ENCODE results near the gene EMC8. TPM values are rescaled to one million over a fixed set of nuclear protein-coding genes. Genes with fewer than 3 reads are reported as not detected.

EMC8 gene
- total and polyA plus RNA-seq, 4 donors = 12.0 to 12.4 (median 12.2) TPM

DNA sequence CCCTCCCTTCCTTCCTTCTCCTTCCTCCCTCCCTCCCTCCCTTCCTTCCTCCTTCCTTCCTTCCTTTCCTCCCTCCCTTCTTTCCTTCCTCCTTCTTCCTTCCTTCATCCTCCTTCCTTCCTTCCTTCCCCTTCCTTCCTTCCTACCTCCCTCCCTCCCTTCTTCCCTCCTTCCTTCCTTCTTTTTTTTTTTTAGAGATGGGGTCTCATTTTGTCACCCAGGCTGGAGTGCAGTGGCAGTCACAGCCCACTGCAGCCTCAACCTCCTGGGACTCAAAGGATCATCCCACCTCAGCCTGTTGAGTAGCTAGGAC is 44.8 kb upstream of the EMC8 start:
- Histone ChIP-seq H3K9me3 (ENCODE audit: control insufficient read depth in 4 of 4, low read length in 3 of 4) (peaks cover 0 to 3% (median 0%) of the 10 kb centered on the region in 4 donors), H3K9ac (ENCODE audit: low read depth in 1 of 2, low read length in 2 of 2) (no peak overlapping the region), H3K27me3 (ENCODE audit: control insufficient read depth in 4 of 4, insufficient read depth in 4 of 4, low read length in 3 of 4) (no peaks in the 10 kb centered on the region), H3K4me3 (ENCODE audit: low read depth in 1 of 3, low read length in 3 of 3) (no peak overlapping the region), H3K4me1 (ENCODE audit: control insufficient read depth in 4 of 4, insufficient read depth in 4 of 4, low read length in 3 of 4) (peaks cover 4 to 11% (median 7%) of the 10 kb centered on the region in 4 donors), H3K27ac (ENCODE audit: low read depth in 1 of 2, low read length in 2 of 2) (no peak overlapping the region), H3K36me3 (ENCODE audit: control insufficient read depth in 4 of 4, insufficient read depth in 3 of 4, low read depth in 1 of 4, low read length in 3 of 4) (peaks cover 0 to 4% (median 0%) of the 10 kb centered on the region in 4 donors)
- DNase-seq (ENCODE audit: low spot score) = no peak
- TF ChIP-seq FOXA2 (IDR thresholded peaks at IDR 0.05) (no peak), JUND (IDR thresholded peaks at IDR 0.05) (no peak), EGR1 (IDR thresholded peaks at IDR 0.05; ENCODE audit: low read depth in 2 of 2) (no peak), RAD21 (IDR thresholded peaks at IDR 0.05) (no peak), TAF1 (conservative IDR thresholded peaks at IDR 0.05) (no peak), GABPA (IDR thresholded peaks at IDR 0.05 in 1 of 2, conservative IDR thresholded peaks at IDR 0.05 in 1 of 2) (no peak), SP1 (IDR thresholded peaks at IDR 0.05) (no peak), NR2F2 (IDR thresholded peaks at IDR 0.05) (no peak), FOXA1 (IDR thresholded peaks at IDR 0.05) (no peak)
- TF ChIP-seq, protein P1, sequence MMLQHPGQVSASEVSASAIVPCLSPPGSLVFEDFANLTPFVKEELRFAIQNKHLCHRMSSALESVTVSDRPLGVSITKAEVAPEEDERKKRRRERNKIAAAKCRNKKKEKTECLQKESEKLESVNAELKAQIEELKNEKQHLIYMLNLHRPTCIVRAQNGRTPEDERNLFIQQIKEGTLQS (IDR thresholded peaks at IDR 0.05) = no peak
- TF ChIP-seq, protein P2, sequence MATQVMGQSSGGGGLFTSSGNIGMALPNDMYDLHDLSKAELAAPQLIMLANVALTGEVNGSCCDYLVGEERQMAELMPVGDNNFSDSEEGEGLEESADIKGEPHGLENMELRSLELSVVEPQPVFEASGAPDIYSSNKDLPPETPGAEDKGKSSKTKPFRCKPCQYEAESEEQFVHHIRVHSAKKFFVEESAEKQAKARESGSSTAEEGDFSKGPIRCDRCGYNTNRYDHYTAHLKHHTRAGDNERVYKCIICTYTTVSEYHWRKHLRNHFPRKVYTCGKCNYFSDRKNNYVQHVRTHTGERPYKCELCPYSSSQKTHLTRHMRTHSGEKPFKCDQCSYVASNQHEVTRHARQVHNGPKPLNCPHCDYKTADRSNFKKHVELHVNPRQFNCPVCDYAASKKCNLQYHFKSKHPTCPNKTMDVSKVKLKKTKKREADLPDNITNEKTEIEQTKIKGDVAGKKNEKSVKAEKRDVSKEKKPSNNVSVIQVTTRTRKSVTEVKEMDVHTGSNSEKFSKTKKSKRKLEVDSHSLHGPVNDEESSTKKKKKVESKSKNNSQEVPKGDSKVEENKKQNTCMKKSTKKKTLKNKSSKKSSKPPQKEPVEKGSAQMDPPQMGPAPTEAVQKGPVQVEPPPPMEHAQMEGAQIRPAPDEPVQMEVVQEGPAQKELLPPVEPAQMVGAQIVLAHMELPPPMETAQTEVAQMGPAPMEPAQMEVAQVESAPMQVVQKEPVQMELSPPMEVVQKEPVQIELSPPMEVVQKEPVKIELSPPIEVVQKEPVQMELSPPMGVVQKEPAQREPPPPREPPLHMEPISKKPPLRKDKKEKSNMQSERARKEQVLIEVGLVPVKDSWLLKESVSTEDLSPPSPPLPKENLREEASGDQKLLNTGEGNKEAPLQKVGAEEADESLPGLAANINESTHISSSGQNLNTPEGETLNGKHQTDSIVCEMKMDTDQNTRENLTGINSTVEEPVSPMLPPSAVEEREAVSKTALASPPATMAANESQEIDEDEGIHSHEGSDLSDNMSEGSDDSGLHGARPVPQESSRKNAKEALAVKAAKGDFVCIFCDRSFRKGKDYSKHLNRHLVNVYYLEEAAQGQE (IDR thresholded peaks at IDR 0.05) = no peak

DNA sequence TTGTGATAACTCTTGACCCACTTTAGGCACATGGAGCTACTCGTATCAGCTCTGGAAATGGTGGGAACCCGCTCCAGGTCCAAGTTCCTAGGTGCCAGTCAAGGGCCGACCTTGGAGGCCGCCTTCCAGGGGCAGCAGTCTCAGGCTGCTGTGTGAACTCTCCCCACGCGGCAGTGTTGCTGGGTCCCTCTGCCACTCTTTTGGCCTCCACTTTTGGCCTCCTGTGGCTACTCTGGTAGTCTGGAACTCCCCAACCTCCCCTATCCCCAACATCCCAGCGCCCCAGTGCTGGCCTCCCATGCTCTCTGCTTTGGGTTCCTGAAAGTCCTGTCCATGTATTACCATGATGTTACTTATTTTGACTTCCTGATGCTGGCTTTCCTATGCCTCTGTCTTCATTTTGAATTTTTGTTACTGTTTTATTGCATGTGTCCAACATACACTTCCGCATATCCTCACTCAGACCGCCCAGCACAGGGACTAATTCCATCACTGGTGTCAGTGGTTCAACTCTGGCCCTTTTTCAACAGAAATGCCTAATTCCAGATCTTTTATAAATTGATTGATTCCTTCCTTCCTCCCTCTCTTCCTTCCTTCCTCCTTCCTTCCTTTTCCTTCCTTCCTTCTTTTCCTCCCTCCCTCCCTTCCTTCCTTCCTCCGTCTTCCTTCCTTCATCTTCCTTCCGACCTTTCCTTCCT is 44.3 kb upstream of the EMC8 start:
- H3K36me3 ChIP-seq (ENCODE audit: control insufficient read depth in 4 of 4, insufficient read depth in 3 of 4, low read depth in 1 of 4, low read length in 3 of 4) = peaks cover 0 to 4% (median 0%) of the 10 kb centered on the region in 4 donors
- H3K27ac ChIP-seq (ENCODE audit: low read depth in 1 of 2, low read length in 2 of 2) = no peak overlapping the region
- DNase-seq (ENCODE audit: low spot score) = no peak
- H3K9ac ChIP-seq (ENCODE audit: low read depth in 1 of 2, low read length in 2 of 2) = no peak overlapping the region
- no peak for TF ChIP-seq HNF4A (conservative IDR thresholded peaks at IDR 0.05)
- TF ChIP-seq, protein P1 (IDR thresholded peaks at IDR 0.05) = no peak
- TF ChIP-seq JUND (IDR thresholded peaks at IDR 0.05) = no peak
- TF ChIP-seq FOXA1 (IDR thresholded peaks at IDR 0.05) = no peak
- TF ChIP-seq RXRA (IDR thresholded peaks at IDR 0.05) = no peak
- TF ChIP-seq SP1 (IDR thresholded peaks at IDR 0.05) = no peak
- no peak for TF ChIP-seq YY1 (IDR thresholded peaks at IDR 0.05)
- TF ChIP-seq, protein P2 (IDR thresholded peaks at IDR 0.05) = no peak
- TF ChIP-seq, protein P3, sequence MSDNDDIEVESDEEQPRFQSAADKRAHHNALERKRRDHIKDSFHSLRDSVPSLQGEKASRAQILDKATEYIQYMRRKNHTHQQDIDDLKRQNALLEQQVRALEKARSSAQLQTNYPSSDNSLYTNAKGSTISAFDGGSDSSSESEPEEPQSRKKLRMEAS (IDR thresholded peaks at IDR 0.05) = no peak
- TF ChIP-seq FOXA2 (IDR thresholded peaks at IDR 0.05) = no peak
- TF ChIP-seq TAF1 (conservative IDR thresholded peaks at IDR 0.05) = no peak
- no peak for TF ChIP-seq GABPA (IDR thresholded peaks at IDR 0.05 in 1 of 2, conservative IDR thresholded peaks at IDR 0.05 in 1 of 2)
- TF ChIP-seq EGR1 (IDR thresholded peaks at IDR 0.05; ENCODE audit: low read depth in 2 of 2) = no peak
- no peak for TF ChIP-seq HNF4G (IDR thresholded peaks at IDR 0.05)
- no peak for TF ChIP-seq RAD21 (IDR thresholded peaks at IDR 0.05)
- no peak for TF ChIP-seq NR2F2 (IDR thresholded peaks at IDR 0.05)
- TF ChIP-seq, protein P4, sequence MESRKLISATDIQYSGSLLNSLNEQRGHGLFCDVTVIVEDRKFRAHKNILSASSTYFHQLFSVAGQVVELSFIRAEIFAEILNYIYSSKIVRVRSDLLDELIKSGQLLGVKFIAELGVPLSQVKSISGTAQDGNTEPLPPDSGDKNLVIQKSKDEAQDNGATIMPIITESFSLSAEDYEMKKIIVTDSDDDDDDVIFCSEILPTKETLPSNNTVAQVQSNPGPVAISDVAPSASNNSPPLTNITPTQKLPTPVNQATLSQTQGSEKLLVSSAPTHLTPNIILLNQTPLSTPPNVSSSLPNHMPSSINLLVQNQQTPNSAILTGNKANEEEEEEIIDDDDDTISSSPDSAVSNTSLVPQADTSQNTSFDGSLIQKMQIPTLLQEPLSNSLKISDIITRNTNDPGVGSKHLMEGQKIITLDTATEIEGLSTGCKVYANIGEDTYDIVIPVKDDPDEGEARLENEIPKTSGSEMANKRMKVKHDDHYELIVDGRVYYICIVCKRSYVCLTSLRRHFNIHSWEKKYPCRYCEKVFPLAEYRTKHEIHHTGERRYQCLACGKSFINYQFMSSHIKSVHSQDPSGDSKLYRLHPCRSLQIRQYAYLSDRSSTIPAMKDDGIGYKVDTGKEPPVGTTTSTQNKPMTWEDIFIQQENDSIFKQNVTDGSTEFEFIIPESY (IDR thresholded peaks at IDR 0.05) = no peak
- TF ChIP-seq, protein P5, sequence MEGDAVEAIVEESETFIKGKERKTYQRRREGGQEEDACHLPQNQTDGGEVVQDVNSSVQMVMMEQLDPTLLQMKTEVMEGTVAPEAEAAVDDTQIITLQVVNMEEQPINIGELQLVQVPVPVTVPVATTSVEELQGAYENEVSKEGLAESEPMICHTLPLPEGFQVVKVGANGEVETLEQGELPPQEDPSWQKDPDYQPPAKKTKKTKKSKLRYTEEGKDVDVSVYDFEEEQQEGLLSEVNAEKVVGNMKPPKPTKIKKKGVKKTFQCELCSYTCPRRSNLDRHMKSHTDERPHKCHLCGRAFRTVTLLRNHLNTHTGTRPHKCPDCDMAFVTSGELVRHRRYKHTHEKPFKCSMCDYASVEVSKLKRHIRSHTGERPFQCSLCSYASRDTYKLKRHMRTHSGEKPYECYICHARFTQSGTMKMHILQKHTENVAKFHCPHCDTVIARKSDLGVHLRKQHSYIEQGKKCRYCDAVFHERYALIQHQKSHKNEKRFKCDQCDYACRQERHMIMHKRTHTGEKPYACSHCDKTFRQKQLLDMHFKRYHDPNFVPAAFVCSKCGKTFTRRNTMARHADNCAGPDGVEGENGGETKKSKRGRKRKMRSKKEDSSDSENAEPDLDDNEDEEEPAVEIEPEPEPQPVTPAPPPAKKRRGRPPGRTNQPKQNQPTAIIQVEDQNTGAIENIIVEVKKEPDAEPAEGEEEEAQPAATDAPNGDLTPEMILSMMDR (IDR thresholded peaks at IDR 0.05; ENCODE audit: low read depth, low read length, missing input control) = no peak
- no peak overlapping the region for H3K4me3 ChIP-seq (ENCODE audit: low read depth in 1 of 3, low read length in 3 of 3)
- 95% methylated on average over 11 of the region's 11 CpGs for WGBS
- peaks cover 0 to 3% (median 0%) of the 10 kb centered on the region in 4 donors for H3K9me3 ChIP-seq (ENCODE audit: control insufficient read depth in 4 of 4, low read length in 3 of 4)
- H3K27me3 ChIP-seq (ENCODE audit: control insufficient read depth in 4 of 4, insufficient read depth in 4 of 4, low read length in 3 of 4) = no peaks in the 10 kb centered on the region
- H3K4me1 ChIP-seq (ENCODE audit: control insufficient read depth in 4 of 4, insufficient read depth in 4 of 4, low read length in 3 of 4) = peaks cover 0 to 7% (median 4%) of the 10 kb centered on the region in 4 donors

Measured in liver (tissue), 9 donors.